ENCODE measurements around the gene RAB14.

DNA sequence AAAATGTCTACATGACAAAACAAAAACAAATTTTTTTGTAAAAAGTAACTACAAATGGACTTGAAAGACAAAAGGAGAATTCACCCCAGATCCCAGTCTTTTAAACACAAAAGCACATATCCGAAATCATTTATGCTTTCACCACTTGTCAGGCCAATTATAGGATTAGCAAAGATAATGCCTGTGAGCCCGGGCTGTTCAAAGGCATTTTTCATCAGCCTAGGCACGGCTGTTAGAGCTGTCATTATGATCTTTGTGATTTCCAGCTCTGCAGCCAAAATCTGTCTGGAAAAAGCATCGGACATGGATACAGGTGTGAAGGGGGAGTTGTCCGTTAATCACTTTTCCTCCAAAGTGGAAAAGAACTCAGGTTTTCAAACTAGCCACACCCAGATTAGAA lies 23.6 kb upstream of the RAB14 start:
- TF ChIP-seq ZNF121 (tag by site-specific recombination; IDR thresholded peaks at IDR 0.05) (no peak), ZNF510 (tag by site-specific recombination; IDR thresholded peaks at IDR 0.05; ENCODE audit: insufficient replicate concordance) (no peak), ZNF311 (tag by site-specific recombination; IDR thresholded peaks at IDR 0.05; ENCODE audit: borderline replicate concordance) (no peak), ZNF132 (tag by site-specific recombination; IDR thresholded peaks at IDR 0.05; ENCODE audit: borderline replicate concordance) (no peak), ZNF776 (tag by site-specific recombination; IDR thresholded peaks at IDR 0.05; ENCODE audit: borderline replicate concordance) (no peak), ZNF585B (tag by site-specific recombination; IDR thresholded peaks at IDR 0.05) (no peak), ZSCAN4 (tag by site-specific recombination; IDR thresholded peaks at IDR 0.05) (no peak), ZNF530 (tag by site-specific recombination; IDR thresholded peaks at IDR 0.05; ENCODE audit: low read depth) (no peak), YY1 (tag by site-specific recombination; IDR thresholded peaks at IDR 0.05) (no peak), TCF7L2 (IDR thresholded peaks at IDR 0.05; ENCODE audit: borderline replicate concordance, low read depth, low read length) (peak; percentile 92)
- TF ChIP-seq, protein P1, sequence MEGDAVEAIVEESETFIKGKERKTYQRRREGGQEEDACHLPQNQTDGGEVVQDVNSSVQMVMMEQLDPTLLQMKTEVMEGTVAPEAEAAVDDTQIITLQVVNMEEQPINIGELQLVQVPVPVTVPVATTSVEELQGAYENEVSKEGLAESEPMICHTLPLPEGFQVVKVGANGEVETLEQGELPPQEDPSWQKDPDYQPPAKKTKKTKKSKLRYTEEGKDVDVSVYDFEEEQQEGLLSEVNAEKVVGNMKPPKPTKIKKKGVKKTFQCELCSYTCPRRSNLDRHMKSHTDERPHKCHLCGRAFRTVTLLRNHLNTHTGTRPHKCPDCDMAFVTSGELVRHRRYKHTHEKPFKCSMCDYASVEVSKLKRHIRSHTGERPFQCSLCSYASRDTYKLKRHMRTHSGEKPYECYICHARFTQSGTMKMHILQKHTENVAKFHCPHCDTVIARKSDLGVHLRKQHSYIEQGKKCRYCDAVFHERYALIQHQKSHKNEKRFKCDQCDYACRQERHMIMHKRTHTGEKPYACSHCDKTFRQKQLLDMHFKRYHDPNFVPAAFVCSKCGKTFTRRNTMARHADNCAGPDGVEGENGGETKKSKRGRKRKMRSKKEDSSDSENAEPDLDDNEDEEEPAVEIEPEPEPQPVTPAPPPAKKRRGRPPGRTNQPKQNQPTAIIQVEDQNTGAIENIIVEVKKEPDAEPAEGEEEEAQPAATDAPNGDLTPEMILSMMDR (tag by site-specific recombination; IDR thresholded peaks at IDR 0.05) = no peak
- TF ChIP-seq, protein P2, sequence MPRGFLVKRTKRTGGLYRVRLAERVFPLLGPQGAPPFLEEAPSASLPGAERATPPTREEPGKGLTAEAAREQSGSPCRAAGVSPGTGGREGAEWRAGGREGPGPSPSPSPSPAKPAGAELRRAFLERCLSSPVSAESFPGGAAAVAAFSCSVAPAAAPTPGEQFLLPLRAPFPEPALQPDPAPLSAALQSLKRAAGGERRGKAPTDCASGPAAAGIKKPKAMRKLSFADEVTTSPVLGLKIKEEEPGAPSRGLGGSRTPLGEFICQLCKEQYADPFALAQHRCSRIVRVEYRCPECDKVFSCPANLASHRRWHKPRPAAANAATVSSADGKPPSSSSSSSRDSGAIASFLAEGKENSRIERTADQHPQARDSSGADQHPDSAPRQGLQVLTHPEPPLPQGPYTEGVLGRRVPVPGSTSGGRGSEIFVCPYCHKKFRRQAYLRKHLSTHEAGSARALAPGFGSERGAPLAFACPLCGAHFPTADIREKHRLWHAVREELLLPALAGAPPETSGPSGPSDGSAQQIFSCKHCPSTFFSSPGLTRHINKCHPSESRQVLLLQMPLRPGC (tag by site-specific recombination; IDR thresholded peaks at IDR 0.05) = 0 out of 2 replicates have a peak, but pooled peaks have one; percentile 38
- TF ChIP-seq, protein P3, sequence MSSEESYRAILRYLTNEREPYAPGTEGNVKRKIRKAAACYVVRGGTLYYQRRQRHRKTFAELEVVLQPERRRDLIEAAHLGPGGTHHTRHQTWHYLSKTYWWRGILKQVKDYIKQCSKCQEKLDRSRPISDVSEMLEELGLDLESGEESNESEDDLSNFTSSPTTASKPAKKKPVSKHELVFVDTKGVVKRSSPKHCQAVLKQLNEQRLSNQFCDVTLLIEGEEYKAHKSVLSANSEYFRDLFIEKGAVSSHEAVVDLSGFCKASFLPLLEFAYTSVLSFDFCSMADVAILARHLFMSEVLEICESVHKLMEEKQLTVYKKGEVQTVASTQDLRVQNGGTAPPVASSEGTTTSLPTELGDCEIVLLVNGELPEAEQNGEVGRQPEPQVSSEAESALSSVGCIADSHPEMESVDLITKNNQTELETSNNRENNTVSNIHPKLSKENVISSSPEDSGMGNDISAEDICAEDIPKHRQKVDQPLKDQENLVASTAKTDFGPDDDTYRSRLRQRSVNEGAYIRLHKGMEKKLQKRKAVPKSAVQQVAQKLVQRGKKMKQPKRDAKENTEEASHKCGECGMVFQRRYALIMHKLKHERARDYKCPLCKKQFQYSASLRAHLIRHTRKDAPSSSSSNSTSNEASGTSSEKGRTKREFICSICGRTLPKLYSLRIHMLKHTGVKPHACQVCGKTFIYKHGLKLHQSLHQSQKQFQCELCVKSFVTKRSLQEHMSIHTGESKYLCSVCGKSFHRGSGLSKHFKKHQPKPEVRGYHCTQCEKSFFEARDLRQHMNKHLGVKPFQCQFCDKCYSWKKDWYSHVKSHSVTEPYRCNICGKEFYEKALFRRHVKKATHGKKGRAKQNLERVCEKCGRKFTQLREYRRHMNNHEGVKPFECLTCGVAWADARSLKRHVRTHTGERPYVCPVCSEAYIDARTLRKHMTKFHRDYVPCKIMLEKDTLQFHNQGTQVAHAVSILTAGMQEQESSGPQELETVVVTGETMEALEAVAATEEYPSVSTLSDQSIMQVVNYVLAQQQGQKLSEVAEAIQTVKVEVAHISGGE (tag by site-specific recombination; conservative IDR thresholded peaks at IDR 0.05; ENCODE audit: low read depth) = no peak

Measured in HEK293 (cell line).